IMR-90 (cell line): Measurements from ENCODE around the gene RPS27L. TPM values are rescaled to one million over a fixed set of nuclear protein-coding genes. Genes with fewer than 3 reads are reported as not detected.

Source experiments
- ATAC-seq: fragments of 200-7000 bp; cut with Tn5 transposase; 2 replicates; pipeline ENCODE4 v1.9.1; 2020; ENCODE audit warnings: low read depth, mild to moderate bottlenecking, moderate library complexity
- BruUV-seq: library from RNA; stranded (reverse); fragments of 400-500 nt; replicated peaks from 2 replicates; lab custom pipeline; 2021; lab: Mats Ljungman, UMichigan
- CTCF ChIA-PET: fragments of 300-600 bp; formaldehyde crosslinking; extraction: SDS; loops from one replicate; lab custom pipeline; 2021; ENCODE audit warnings: antibody characterized with exemption; lab: Yijun Ruan, JAX
- POLR2A ChIA-PET: fragments of 300-600 bp; sonication (Branson Sonifier 250); formaldehyde crosslinking; loops from one replicate; lab custom pipeline; 2022; ENCODE audit warnings: antibody characterized with exemption; ENCODE audit not compliant: unreplicated experiment; lab: Charles Lee
- DNase-seq: peaks from one replicate; pipeline ENCODE4 v3.0.0; 2013
- H2AFZ ChIP-seq: replicated peaks from 2 replicates; pipeline ENCODE3; 2013; ENCODE audit warnings: low read length, mild to moderate bottlenecking; ENCODE audit not compliant: poor library complexity
- H2AK5ac ChIP-seq: 2 replicates; pipeline ENCODE4 v1.6.1; 2013; ENCODE audit warnings: low read depth, low read length, inconsistent platforms
- H2AK9ac ChIP-seq: replicated peaks from 2 replicates; pipeline ENCODE3; 2013; ENCODE audit warnings: mild to moderate bottlenecking, low read depth, low read length, moderate library complexity; ENCODE audit not compliant: poor library complexity
- H2BK120ac ChIP-seq: 2 replicates; pipeline ENCODE4 v1.6.1; 2013; ENCODE audit warnings: low read depth, low read length, inconsistent platforms
- H2BK15ac ChIP-seq: 3 replicates; pipeline ENCODE4 v1.6.1; 2013; ENCODE audit warnings: low read depth, low read length, inconsistent platforms
- H2BK20ac ChIP-seq: 2 replicates; pipeline ENCODE4 v1.6.1; 2013; ENCODE audit warnings: low read depth, mild to moderate bottlenecking, inconsistent platforms, low read length, moderate library complexity
- H2BK5ac ChIP-seq: 2 replicates; pipeline ENCODE4 v1.6.1; 2013; ENCODE audit warnings: mild to moderate bottlenecking, low read depth, low read length, inconsistent platforms; ENCODE audit not compliant: poor library complexity, severe bottlenecking
- H3K14ac ChIP-seq: replicated peaks from 2 replicates; pipeline ENCODE4 v1.6.1; 2013; ENCODE audit warnings: low read depth, low read length, inconsistent platforms
- H3K18ac ChIP-seq: 2 replicates; pipeline ENCODE4 v1.6.1; 2013; ENCODE audit warnings: low read depth, low read length, control low read depth
- H3K23ac ChIP-seq: 2 replicates; pipeline ENCODE4 v1.6.1; 2013; ENCODE audit warnings: low read depth, low read length, inconsistent platforms
- H3K27ac ChIP-seq: 2 replicates; pipeline ENCODE4 v1.5.1; 2013; ENCODE audit warnings: mild to moderate bottlenecking, control low read depth, low read length; ENCODE audit not compliant: insufficient read depth
- H3K27me3 ChIP-seq: 2 replicates; pipeline ENCODE4 v1.6.1; 2013; ENCODE audit warnings: low read length; ENCODE audit not compliant: control insufficient read depth, insufficient read depth
- H3K36me3 ChIP-seq: 2 replicates; pipeline ENCODE4 v1.6.1; 2013; ENCODE audit warnings: low read length, mixed read lengths; ENCODE audit not compliant: control insufficient read depth, insufficient read depth
- H3K4ac ChIP-seq: 2 replicates; pipeline ENCODE4 v1.6.1; 2013; ENCODE audit warnings: low read depth, low read length, inconsistent platforms
- H3K4me1 ChIP-seq: 2 replicates; pipeline ENCODE4 v1.6.1; 2013; ENCODE audit warnings: low read length, mixed read lengths; ENCODE audit not compliant: control insufficient read depth, insufficient read depth
- H3K4me2 ChIP-seq: 2 replicates; pipeline ENCODE4 v1.6.1; 2013; ENCODE audit warnings: low read depth, mild to moderate bottlenecking, control low read depth, low read length, moderate library complexity
- H3K4me3 ChIP-seq: 2 replicates; pipeline ENCODE4 v1.5.1; 2013; ENCODE audit warnings: low read depth, mild to moderate bottlenecking, control low read depth, low read length, moderate library complexity; ENCODE audit not compliant: insufficient read depth
- H3K56ac ChIP-seq: 2 replicates; pipeline ENCODE4 v1.6.1; 2013; ENCODE audit warnings: low read length, inconsistent platforms; ENCODE audit not compliant: insufficient read depth; ENCODE audit errors: extremely low read depth
- H3K79me1 ChIP-seq, 2 experiments: 2 replicates each; pipeline ENCODE4 v1.6.1; 2013; ENCODE audit warnings: low read length in 2 of 2, inconsistent platforms in 1 of 2, low read depth in 1 of 2
- H3K9ac ChIP-seq: 2 replicates; pipeline ENCODE4 v1.6.1; 2013; ENCODE audit warnings: low read depth, low read length, control low read depth
- H3K9me1 ChIP-seq: 2 replicates; pipeline ENCODE4 v1.6.1; 2013; ENCODE audit warnings: low read length, inconsistent platforms; ENCODE audit not compliant: insufficient read depth
- H3K9me3 ChIP-seq: 2 replicates; pipeline ENCODE4 v1.6.1; 2013; ENCODE audit warnings: low read length; ENCODE audit not compliant: control insufficient read depth, insufficient read depth
- H4K20me1 ChIP-seq: 2 replicates; pipeline ENCODE4 v1.6.1; 2013; ENCODE audit warnings: low read length, inconsistent platforms; ENCODE audit not compliant: insufficient read depth
- H4K5ac ChIP-seq: 2 replicates; pipeline ENCODE4 v1.6.1; 2013; ENCODE audit warnings: mild to moderate bottlenecking, low read depth, low read length, control low read depth
- H4K8ac ChIP-seq, 2 experiments: 2 replicates each; pipeline ENCODE4 v1.6.1; 2013; ENCODE audit warnings: low read depth in 2 of 2, low read length in 2 of 2, control low read depth in 1 of 2, inconsistent platforms in 1 of 2
- H4K91ac ChIP-seq: 2 replicates; pipeline ENCODE4 v1.6.1; 2013; ENCODE audit warnings: low read depth, low read length, inconsistent platforms; ENCODE audit not compliant: insufficient read depth
- BHLHE40 ChIP-seq: fragments of 150-350 bp; IDR thresholded peaks from 2 replicates; pipeline ENCODE4 v1.6.1; 2016; ENCODE audit warnings: mild to moderate bottlenecking, low read depth, low read length
- ELK1 ChIP-seq: fragments of 150-350 bp; IDR thresholded peaks from 2 replicates; pipeline ENCODE4 v1.6.1; 2016; ENCODE audit warnings: low read depth, mild to moderate bottlenecking, low read length, moderate library complexity, borderline replicate concordance
- MAFK ChIP-seq: IDR thresholded peaks from 2 replicates; pipeline ENCODE4 v1.6.1; 2012; ENCODE audit warnings: low read depth, low read length, improper control_type of control experiment
- MAZ ChIP-seq: IDR thresholded peaks from 2 replicates; pipeline ENCODE4 v1.6.1; 2012; ENCODE audit warnings: low read depth, mild to moderate bottlenecking, low read length, improper control_type of control experiment, moderate library complexity, borderline replicate concordance
- MXI1 ChIP-seq: IDR thresholded peaks from 2 replicates; pipeline ENCODE4 v1.6.1; 2012; ENCODE audit warnings: low read depth, mild to moderate bottlenecking, low read length, moderate library complexity, borderline replicate concordance
- NFE2L2 ChIP-seq: fragments of 150-350 bp; IDR thresholded peaks from 2 replicates; pipeline ENCODE4 v1.6.1; 2016; ENCODE audit warnings: low read depth, mild to moderate bottlenecking, low read length
- POLR2A ChIP-seq: IDR thresholded peaks from 2 replicates; pipeline ENCODE4 v1.6.1; 2012; ENCODE audit warnings: mild to moderate bottlenecking, low read depth, low read length
- RAD21 ChIP-seq: IDR thresholded peaks from 2 replicates; pipeline ENCODE4 v1.6.1; 2012; ENCODE audit warnings: low read length, improper control_type of control experiment
- RFX5 ChIP-seq: IDR thresholded peaks from 2 replicates; pipeline ENCODE4 v1.8.0; 2012; ENCODE audit warnings: low read depth, mild to moderate bottlenecking, low read length, moderate library complexity
- WGBS, 2 experiments: methylation state at CpG; one replicate each; pipeline versions ENCODE4 v1.1.5 to v1.1.7; 2013; ENCODE audit warnings: missing lambda C conversion rate in 2 of 2; ENCODE audit not compliant: insufficient read length in 1 of 2; ENCODE audit errors: extremely low coverage in 2 of 2; 5-methylcytosine and 5-hydroxymethylcytosine counted together
- dilution Hi-C: fragments of 300-500 bp; cut with HindIII; formaldehyde crosslinking; loops from one replicate; pipeline ENCODE4 v1.14.3; 2018; ENCODE audit warnings: low sequenced_read_pairs; ENCODE audit not compliant: unreplicated experiment
- in situ Hi-C: fragments of 300-500 bp; cut with MboI; formaldehyde crosslinking; loops from 3 replicates; pipeline ENCODE4 v1.14.3; 2019; ENCODE audit warnings: low sequenced_read_pairs, inconsistent platforms, mixed read lengths
- intact Hi-C: fragments of 100-400 bp; cut with micrococcal nuclease; formaldehyde crosslinking; loops from 2 replicates; pipeline ENCODE4 v1.10.0; 2022
- polyA plus RNA-seq, 3 experiments: library from polyadenylated mRNA; depleted of rRNA; stranded (reverse); fragments of >200 nt; gene quantifications; 2 replicates each; pipeline ENCODE4 v1.2.3, GENCODE V29; 2012; ENCODE audit warnings: low replicate concordance in 1 of 3
- total RNA-seq: library from RNA; depleted of rRNA; stranded (reverse); fragments of >200 nt; gene quantifications from 2 replicates; pipeline ENCODE4 v1.2.3, GENCODE V29; 2012
- TF ChIP-seq, protein P1 (sequence below): fragments of 150-350 bp; IDR thresholded peaks from 2 replicates; pipeline ENCODE4 v1.6.1; 2017; ENCODE audit warnings: mild to moderate bottlenecking, antibody characterized with exemption, low read length, low read depth

RPS27L gene
- total and polyA plus RNA-seq, 2 of the 4 experiments (the other 2 are of a cell fraction): 53.1 to 302 TPM

DNA sequence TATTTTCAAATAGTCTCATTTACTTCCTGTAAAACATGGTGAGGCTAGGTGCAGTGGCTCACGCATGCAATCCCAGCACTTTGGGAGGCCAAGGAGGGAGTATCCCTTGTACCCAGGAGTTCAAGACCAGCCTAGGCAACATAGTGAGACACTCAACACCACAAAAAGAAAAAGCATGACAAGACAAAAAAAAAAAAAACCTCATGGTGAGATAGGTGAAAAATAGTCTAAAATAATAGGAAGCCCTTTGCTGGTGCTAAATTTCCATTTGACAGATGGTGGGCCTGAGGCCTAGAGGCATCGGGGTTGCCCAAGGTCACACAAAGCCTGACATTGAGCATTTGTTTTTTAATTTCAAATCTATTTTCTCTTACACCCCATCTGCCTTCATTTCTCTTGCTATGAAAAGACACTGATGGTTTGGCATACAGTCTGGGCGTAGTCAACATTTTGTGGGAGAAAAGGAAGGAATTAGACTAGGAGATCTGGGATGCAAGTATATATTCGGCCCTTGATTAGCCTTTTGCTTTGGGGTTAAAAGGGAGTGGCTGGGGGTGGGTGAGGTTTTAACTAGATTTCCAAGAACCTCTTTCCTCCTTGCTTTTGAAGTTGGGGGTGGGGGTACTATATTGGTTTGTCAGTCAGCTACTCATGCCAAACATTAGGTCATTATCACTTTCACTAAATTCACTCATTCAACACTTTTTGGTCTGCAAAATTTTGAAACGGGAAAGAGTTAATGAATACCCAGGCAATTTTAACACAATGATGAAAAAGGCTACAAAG is 43.4 kb upstream of the RPS27L start:
- peaks cover 19% of the 10 kb centered on the region for H3K4me1 ChIP-seq
- H4K20me1 ChIP-seq: peaks cover 21% of the 10 kb centered on the region; the same call in 1 of the 2 replicates
- H3K14ac ChIP-seq: no peak overlapping the region
- no peak overlapping the region for H2BK20ac ChIP-seq
- H3K9me1 ChIP-seq: peaks cover 5% of the 10 kb centered on the region
- H3K4me3 ChIP-seq: no peak overlapping the region
- no peak for ATAC-seq
- BruUV-seq: no TSS peak
- no peak overlapping the region for H3K56ac ChIP-seq
- CTCF ChIA-PET: no interaction called here
- no peak overlapping the region for H4K8ac ChIP-seq
- no peak overlapping the region for H4K91ac ChIP-seq
- 100% methylated on average over 1 of the region's 5 CpGs; no CpG with 5 or more reads in 1 of the 2 experiments for WGBS, 2 experiments
- no peak overlapping the region; the same call in 1 of the 2 replicates for H4K5ac ChIP-seq
- intact Hi-C loops: no loop called here
- H3K18ac ChIP-seq: no peak overlapping the region
- H3K36me3 ChIP-seq: no peaks in the 10 kb centered on the region
- H3K9me3 ChIP-seq: no peaks in the 10 kb centered on the region
- no peak overlapping the region for H2BK120ac ChIP-seq
- no peak overlapping the region for H3K4me2 ChIP-seq
- in situ Hi-C loops: no loop called here
- TF ChIP-seq RFX5 (no peak), MXI1 (no peak), RAD21 (no peak), MAFK (no peak), MAZ (no peak), BHLHE40 (no peak), NFE2L2 (no peak), ELK1 (no peak), POLR2A (no peak)
- TF ChIP-seq, protein P1, sequence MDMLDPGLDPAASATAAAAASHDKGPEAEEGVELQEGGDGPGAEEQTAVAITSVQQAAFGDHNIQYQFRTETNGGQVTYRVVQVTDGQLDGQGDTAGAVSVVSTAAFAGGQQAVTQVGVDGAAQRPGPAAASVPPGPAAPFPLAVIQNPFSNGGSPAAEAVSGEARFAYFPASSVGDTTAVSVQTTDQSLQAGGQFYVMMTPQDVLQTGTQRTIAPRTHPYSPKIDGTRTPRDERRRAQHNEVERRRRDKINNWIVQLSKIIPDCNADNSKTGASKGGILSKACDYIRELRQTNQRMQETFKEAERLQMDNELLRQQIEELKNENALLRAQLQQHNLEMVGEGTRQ: no peak
- no peak overlapping the region for H2AK9ac ChIP-seq
- POLR2A ChIA-PET: no interaction called here
- no peak overlapping the region for H3K27ac ChIP-seq
- no peak overlapping the region for H3K9ac ChIP-seq
- H3K4ac ChIP-seq: no peak overlapping the region
- no peak overlapping the region for H2AK5ac ChIP-seq
- H3K23ac ChIP-seq: no peak overlapping the region
- no peak overlapping the region for H2BK15ac ChIP-seq
- H2AFZ ChIP-seq: no peak overlapping the region
- H2BK5ac ChIP-seq: no peak overlapping the region
- no peaks in the 10 kb centered on the region for H3K27me3 ChIP-seq
- H3K79me1 ChIP-seq: peaks cover 42 to 78% of the 10 kb centered on the region in 2 experiments
- dilution Hi-C loops: no loop called here
- no peak for DNase-seq
